ENCODE data around the gene KCNIP4.

DNA sequence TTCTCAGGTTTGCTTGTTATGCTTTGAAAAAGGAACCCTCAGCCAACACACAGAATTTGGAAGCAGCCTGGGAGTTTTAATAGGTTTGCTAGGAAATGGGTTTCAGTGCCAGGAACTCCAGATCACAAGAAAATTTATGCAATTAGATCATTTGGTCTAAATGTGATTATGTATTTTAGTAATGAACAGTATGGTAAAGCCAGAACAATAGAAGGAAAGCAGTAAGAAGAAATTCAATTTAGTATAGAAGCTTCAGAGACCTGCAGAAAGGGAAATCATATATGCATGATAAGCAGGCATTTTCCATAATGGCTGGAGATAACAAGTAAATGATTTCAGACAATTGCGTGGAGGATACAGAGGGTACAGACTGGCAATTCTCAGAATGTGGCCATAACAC, 184.7 kb downstream of the KCNIP4 start:
- TF ChIP-seq, protein P1, sequence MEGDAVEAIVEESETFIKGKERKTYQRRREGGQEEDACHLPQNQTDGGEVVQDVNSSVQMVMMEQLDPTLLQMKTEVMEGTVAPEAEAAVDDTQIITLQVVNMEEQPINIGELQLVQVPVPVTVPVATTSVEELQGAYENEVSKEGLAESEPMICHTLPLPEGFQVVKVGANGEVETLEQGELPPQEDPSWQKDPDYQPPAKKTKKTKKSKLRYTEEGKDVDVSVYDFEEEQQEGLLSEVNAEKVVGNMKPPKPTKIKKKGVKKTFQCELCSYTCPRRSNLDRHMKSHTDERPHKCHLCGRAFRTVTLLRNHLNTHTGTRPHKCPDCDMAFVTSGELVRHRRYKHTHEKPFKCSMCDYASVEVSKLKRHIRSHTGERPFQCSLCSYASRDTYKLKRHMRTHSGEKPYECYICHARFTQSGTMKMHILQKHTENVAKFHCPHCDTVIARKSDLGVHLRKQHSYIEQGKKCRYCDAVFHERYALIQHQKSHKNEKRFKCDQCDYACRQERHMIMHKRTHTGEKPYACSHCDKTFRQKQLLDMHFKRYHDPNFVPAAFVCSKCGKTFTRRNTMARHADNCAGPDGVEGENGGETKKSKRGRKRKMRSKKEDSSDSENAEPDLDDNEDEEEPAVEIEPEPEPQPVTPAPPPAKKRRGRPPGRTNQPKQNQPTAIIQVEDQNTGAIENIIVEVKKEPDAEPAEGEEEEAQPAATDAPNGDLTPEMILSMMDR (IDR thresholded peaks at IDR 0.05) = no peak
- no peak for TF ChIP-seq EP300 (IDR thresholded peaks at IDR 0.05)

Measured in tibial nerve (tissue), 4 donors.